Activated naive CD4-positive, alpha-beta T cell treated with anti-CD3 and anti-CD28 coated beads, Interleukin-2, amount 10 ng/mL, durations not matched to agents 7 days and 5 days (primary cell): Measurements from ENCODE around the gene ROR1.

Experiments used
- CTCF ChIA-PET: fragments of 350-600 bp; sonication (Branson Sonifier 250); formaldehyde crosslinking; loops from one replicate; lab custom pipeline; 2021; ENCODE audit warnings: antibody characterized with exemption; lab: Charles Lee
- DNase-seq: peaks from one replicate; pipeline ENCODE4 v3.0.0-alpha.2; 2020
- H3K27ac Mint-ChIP-seq: one replicate; pipeline ENCODE4 v1.8.0; 2021; ENCODE audit warnings: mild to moderate bottlenecking, moderate library complexity, mixed read lengths
- H3K27me3 Mint-ChIP-seq: one replicate; pipeline ENCODE4 v1.8.0; 2021; ENCODE audit warnings: mild to moderate bottlenecking, mixed read lengths
- H3K36me3 Mint-ChIP-seq: one replicate; pipeline ENCODE4 v1.8.0; 2021; ENCODE audit warnings: mixed read lengths
- H3K4me1 Mint-ChIP-seq: one replicate; pipeline ENCODE4 v1.8.0; 2021; ENCODE audit warnings: mixed read lengths
- H3K4me3 Mint-ChIP-seq: one replicate; pipeline ENCODE4 v1.8.0; 2021; ENCODE audit warnings: mild to moderate bottlenecking, moderate library complexity, mixed read lengths
- H3K9me3 Mint-ChIP-seq: one replicate; pipeline ENCODE4 v1.8.0; 2021; ENCODE audit warnings: mixed read lengths

The ROR1 gene

DNA sequence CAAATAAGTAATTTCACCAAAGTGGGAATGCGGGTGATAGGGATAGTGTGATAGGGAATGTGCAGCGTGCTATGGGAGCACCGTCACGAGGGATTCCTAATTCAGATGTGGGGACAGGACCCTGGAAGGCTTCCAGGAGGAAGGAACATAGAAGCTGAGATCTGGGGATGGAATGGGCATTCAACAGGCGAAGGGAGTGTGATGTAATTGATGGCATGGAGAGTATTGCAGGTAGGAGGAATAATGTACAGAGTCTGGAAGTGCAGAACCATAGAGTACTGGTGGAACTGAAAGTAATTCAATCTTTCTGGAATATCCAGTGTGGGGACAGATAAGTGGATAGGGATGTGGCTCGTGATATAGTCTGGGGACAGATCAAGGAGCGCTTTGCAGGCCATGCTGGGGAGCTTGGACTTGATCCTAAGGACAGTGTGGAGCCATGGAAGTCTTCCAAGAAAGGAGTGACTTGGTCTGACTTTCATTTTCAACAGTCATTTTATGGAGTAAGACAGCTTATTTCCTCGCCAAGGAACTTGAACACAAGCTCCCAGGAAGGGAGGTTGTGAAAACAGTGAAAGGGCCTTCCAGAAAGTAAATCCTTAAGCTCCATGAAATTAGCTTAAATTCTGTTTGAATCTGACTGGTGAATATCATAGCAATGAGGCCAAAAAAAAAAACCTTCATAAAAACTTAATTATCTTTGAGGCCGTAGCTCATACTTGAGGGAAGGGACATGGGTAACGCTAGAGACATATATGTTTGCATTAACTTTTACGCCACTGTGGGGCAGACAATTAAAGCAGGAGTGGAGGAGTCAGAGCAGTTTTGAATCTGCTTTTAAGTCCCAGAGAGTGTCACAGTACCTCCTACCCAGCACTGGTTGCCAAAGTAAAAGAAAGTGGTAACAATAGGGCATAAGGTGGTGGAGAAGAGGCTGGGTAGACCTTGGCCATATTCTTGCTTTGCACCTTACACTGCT, 55.8 kb downstream of the ROR1 start:
- Mint-ChIP-seq H3K4me1 (no peaks in the 10 kb centered on the region), H3K9me3 (no peaks in the 10 kb centered on the region), H3K4me3 (no peak overlapping the region), H3K36me3 (no peaks in the 10 kb centered on the region), H3K27me3 (peaks cover 6% of the 10 kb centered on the region), H3K27ac (no peak overlapping the region)
- CTCF ChIA-PET, result no interaction called here
- no peak for DNase-seq

DNA sequence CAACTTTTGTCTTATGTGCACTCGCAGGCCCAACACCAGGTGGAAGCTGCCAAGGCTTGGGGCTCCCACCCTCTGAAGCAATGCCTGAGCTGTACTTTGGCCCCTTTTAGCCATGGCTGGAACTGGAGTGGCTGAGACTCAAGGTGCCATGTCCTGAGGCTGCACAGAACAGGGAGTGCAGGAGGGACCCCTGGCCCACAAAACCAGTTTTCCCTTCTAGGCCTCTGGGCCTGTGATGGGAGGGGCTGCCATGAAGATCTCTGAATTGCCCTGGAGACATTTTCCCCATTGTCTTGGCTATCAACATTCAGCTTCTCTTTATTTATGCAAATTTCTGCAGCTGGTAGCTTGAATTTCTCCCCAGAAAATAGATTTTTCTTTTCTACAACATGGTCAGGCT, 57.6 kb downstream of the ROR1 start:
- H3K4me3 Mint-ChIP-seq, result no peak overlapping the region
- peaks cover 6% of the 10 kb centered on the region for H3K27me3 Mint-ChIP-seq
- H3K27ac Mint-ChIP-seq, result no peak overlapping the region
- no peaks in the 10 kb centered on the region for H3K4me1 Mint-ChIP-seq
- H3K9me3 Mint-ChIP-seq, result no peaks in the 10 kb centered on the region
- no peak for DNase-seq
- CTCF ChIA-PET, result no interaction called here
- H3K36me3 Mint-ChIP-seq, result no peaks in the 10 kb centered on the region

DNA sequence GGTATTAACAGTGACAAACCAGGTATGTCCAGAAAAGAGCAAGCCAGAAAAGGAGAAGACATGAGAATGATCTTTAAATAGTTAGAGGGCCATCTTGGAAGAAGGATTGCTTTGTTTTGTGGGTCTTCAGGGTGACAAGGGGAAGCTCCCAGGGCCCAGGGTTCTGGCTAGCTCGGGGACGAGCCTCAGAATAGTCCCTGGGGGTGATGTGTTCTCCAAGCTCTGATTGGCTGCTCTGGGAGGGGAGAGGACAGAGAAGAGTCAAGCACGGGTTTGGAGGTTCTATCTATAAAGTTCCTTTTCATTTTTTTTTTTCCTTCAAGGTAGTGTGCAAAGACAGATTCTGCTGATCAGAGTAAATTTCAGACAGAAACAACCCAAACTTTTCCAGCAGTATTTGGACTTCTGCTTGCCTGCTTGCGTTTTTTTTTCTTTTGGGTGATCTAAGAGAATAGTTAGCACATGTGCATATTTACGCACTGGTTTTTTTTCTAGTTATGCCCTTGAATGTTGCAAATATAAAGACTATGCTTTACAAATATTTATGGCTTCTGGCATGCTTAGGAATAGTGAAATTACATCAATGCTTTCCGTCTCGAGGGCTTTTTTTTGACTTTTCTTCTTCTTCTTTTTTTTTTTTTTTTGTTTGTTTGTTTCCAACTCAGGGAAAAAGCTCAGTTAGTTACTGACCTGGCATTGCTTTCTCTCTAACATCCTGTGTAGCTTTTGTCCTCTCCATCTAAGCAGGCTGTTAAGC, 59.7 kb downstream of the ROR1 start:
- no peak overlapping the region for H3K27ac Mint-ChIP-seq
- peaks cover 6% of the 10 kb centered on the region for H3K27me3 Mint-ChIP-seq
- H3K9me3 Mint-ChIP-seq, result no peaks in the 10 kb centered on the region
- CTCF ChIA-PET, result no interaction called here
- no peaks in the 10 kb centered on the region for H3K36me3 Mint-ChIP-seq
- no peaks in the 10 kb centered on the region for H3K4me1 Mint-ChIP-seq
- no peak for DNase-seq
- H3K4me3 Mint-ChIP-seq, result no peak overlapping the region

DNA sequence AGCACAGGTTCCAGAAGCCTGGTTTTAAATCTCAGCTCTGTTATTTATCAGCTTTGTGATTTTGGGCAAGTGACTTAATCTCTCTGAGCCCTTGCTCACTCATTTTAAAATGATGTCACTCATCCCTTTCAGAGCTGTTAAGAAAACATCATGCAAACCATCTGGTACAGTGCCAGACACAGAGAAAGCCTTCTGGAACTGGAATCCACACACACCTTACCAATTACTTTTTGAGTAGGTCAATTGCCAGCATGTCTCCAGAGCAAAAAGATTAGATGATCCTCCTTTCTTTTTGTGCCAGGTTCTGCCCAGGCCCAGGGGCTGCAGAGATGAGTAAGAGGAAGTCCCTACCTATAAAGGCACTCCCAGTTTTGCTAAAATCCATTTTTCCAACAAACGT, 61.3 kb downstream of the ROR1 start:
- H3K27me3 Mint-ChIP-seq, result peaks cover 6% of the 10 kb centered on the region
- no peaks in the 10 kb centered on the region for H3K9me3 Mint-ChIP-seq
- no peak overlapping the region for H3K4me3 Mint-ChIP-seq
- no peaks in the 10 kb centered on the region for H3K36me3 Mint-ChIP-seq
- DNase-seq, result no peak
- no peak overlapping the region for H3K27ac Mint-ChIP-seq
- CTCF ChIA-PET, result no interaction called here
- no peaks in the 10 kb centered on the region for H3K4me1 Mint-ChIP-seq

DNA sequence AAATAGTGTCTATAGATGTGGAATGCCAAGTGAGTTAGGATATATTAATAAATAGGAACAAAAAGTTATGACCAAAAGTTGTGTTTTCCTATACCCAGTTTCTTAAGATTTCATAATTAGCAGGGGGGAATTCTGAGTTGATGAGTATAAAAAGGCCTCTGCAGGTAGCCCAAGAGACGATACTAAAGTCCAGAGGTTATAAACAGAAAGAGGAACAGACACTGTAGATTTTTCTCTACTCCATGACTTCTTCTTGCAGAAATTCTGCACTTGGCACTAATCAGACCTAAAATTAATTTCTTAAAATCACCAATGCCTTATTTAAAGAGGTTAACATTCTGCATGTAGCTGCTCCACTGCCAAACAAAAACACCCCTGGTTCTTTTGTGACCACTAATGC, 62.6 kb downstream of the ROR1 start:
- peaks cover 6% of the 10 kb centered on the region for H3K27me3 Mint-ChIP-seq
- H3K27ac Mint-ChIP-seq, result no peak overlapping the region
- no peaks in the 10 kb centered on the region for H3K9me3 Mint-ChIP-seq
- DNase-seq, result no peak
- H3K4me3 Mint-ChIP-seq, result no peak overlapping the region
- no peaks in the 10 kb centered on the region for H3K4me1 Mint-ChIP-seq
- CTCF ChIA-PET, result no interaction called here
- H3K36me3 Mint-ChIP-seq, result no peaks in the 10 kb centered on the region

DNA sequence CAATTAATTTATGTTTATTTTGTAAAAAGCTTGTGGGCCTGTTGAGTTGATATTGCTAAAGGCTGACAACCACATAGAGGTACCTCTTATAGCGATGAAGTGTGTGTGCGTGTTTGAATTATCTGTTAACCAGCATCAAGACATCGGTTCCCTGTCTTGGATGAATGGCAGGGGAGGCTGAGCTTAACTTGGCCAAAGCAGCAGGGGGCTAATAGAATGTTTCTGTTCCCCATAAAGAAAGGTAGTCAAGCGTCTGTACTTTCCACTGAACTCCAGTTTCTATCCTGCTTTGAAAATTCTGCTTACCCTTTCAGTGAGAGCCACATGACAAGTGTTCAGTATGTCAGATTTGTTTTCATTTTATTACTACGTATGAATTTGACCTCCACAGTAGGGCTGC, 63.0 kb downstream of the ROR1 start:
- H3K9me3 Mint-ChIP-seq, result no peaks in the 10 kb centered on the region
- no peaks in the 10 kb centered on the region for H3K4me1 Mint-ChIP-seq
- no peak overlapping the region for H3K4me3 Mint-ChIP-seq
- CTCF ChIA-PET, result no interaction called here
- H3K27me3 Mint-ChIP-seq, result peaks cover 6% of the 10 kb centered on the region
- no peaks in the 10 kb centered on the region for H3K36me3 Mint-ChIP-seq
- H3K27ac Mint-ChIP-seq, result no peak overlapping the region
- no peak for DNase-seq

DNA sequence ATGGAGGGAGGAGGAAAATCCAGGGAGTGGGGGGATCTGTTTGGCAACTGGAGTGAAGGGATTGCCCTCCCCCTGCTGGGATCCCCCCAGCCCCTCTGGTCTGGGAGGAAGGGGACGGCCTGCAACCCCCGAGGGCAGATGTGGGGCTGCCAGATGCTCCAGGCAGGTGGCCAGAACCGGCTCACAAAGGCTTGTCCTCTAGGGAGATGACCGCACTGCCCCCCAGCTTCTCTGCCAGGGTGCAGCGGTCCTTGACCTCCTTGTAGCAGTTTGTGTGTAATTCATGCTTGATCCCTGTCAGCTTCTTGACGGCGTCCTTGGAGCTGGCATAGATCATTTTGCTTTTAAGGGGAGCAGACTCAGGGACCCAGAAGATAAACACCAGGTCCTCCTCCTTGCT, 69.2 kb downstream of the ROR1 start:
- H3K4me1 Mint-ChIP-seq, result no peaks in the 10 kb centered on the region

DNA sequence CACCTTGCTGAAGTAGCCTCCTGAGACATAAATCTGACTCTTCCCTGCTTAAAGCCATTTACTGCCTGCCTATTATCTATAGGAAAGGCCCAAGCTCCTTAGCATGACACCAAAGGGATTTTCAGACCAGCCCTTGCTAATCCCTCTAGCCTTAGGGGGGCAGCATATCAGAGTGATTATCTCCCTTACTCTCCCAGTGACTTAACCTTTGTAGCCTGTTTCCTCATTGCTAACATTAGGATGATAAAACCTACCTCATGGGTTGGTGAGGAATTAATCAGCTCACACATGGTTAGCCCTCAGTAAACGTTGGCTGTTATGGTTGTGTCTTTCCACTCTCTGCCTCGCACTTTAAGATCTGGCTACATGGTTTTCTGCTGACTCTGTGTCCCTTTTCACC, 70.1 kb downstream of the ROR1 start:
- Mint-ChIP-seq H3K4me3 (no peak overlapping the region), H3K27ac (no peak overlapping the region), H3K36me3 (no peaks in the 10 kb centered on the region), H3K4me1 (no peaks in the 10 kb centered on the region), H3K9me3 (no peaks in the 10 kb centered on the region), H3K27me3 (peaks cover 3% of the 10 kb centered on the region)
- CTCF ChIA-PET, result no interaction called here
- DNase-seq, result no peak

More for the DNA sequence above, 69.2 kb downstream of the ROR1 start:
- H3K27ac Mint-ChIP-seq, result no peak overlapping the region
- peaks cover 3% of the 10 kb centered on the region for H3K27me3 Mint-ChIP-seq
- no peak for DNase-seq
- no peak overlapping the region for H3K4me3 Mint-ChIP-seq
- no peaks in the 10 kb centered on the region for H3K36me3 Mint-ChIP-seq
- no peaks in the 10 kb centered on the region for H3K9me3 Mint-ChIP-seq
- CTCF ChIA-PET, result no interaction called here

DNA sequence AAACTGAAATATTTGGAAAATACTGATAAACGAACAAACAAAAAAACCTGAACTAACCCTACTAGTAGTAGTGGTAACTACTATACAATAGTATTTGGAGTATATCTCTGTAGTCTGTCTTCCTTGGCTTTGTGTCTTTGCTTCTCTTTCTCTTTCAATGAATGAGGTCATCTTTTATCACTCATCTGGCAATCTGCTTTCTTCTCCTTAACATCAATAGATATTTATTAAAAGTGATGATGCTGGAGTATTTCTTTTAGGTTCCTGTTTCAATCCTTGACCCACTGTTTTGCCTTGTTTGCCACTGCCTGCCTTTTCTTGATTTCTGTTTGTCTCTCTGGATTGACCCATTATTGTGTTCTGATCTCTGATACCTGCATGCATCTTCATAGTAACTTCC, 71.5 kb downstream of the ROR1 start:
- no peak for DNase-seq
- H3K36me3 Mint-ChIP-seq, result no peaks in the 10 kb centered on the region
- CTCF ChIA-PET, result no interaction called here
- no peaks in the 10 kb centered on the region for H3K9me3 Mint-ChIP-seq
- H3K27me3 Mint-ChIP-seq, result peaks cover 3% of the 10 kb centered on the region
- H3K4me3 Mint-ChIP-seq, result no peak overlapping the region
- H3K4me1 Mint-ChIP-seq, result no peaks in the 10 kb centered on the region
- H3K27ac Mint-ChIP-seq, result no peak overlapping the region

DNA sequence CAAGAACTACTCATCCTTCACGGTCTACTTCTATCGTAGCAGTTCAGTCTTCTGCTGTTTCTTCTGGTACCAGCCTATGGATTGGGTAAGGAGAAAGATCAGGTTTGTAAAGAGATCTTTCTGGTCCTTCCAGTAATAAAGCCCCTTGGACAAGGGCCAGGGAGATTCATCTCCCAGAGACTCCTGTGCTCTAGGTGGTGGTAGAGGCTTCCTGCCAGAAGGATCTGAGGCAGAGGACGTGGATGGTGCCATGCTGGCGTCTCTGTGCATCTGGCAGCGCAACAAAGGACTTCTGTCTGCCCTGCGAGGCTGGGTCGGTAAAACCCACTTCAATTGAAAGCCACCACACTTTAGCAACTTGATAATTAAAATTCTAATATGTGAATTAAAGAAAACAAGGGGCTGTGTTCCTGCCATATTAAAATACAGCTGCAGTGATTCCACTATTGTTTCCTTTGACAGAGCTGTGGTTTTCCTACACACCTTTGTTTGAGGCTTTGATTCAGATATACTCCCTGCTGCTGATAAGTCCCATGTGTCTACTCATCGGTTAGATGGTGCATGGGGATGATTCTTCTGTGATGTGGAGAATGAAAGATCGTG, 73.6 kb downstream of the ROR1 start:
- DNase-seq, result no peak
- H3K4me3 Mint-ChIP-seq, result no peak overlapping the region
- no peaks in the 10 kb centered on the region for H3K36me3 Mint-ChIP-seq
- H3K4me1 Mint-ChIP-seq, result no peaks in the 10 kb centered on the region
- H3K27me3 Mint-ChIP-seq, result peaks cover 7% of the 10 kb centered on the region
- H3K27ac Mint-ChIP-seq, result no peak overlapping the region
- CTCF ChIA-PET, result no interaction called here
- no peaks in the 10 kb centered on the region for H3K9me3 Mint-ChIP-seq

DNA sequence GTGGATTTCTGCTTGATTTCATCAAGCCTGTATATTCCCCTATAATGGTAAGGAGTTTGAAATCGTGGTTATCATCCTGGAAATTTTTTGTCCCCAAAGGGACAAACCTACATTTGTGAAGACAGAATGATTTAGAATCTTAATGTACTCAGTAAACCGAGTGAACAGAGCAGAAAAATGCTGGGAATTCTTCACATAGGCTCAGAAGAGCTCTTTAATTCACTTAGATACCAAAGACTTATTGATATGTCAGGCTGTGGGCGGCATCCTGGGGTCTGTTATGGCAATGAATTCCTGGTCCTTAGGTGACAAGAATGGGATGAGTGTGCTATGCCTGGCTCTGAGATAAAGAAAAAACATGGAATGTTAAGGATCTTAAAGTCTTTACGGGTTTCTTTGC, 74.9 kb downstream of the ROR1 start:
- Mint-ChIP-seq H3K4me1 (no peaks in the 10 kb centered on the region), H3K27me3 (peaks cover 7% of the 10 kb centered on the region), H3K36me3 (no peaks in the 10 kb centered on the region), H3K4me3 (no peak overlapping the region), H3K27ac (no peak overlapping the region), H3K9me3 (no peaks in the 10 kb centered on the region)
- DNase-seq, result no peak
- CTCF ChIA-PET, result no interaction called here

DNA sequence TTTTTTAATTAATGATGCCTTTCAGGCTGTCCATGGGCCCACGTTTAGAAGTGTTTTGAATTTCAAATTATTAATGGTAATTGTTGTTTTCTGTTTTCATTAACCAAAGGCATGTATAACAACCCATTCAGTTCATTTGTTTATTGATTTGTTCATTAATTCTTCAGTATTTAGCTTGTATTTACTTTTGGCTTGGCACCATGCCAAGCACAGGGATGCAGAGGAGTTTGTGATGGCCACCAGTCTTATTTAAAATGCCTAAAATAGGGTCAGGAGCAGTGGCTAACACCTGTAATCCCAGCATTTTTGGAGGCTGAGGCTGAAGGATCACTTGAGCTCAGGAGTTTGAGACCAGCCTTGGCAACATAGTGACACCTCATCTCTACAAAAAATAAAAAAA, 75.3 kb downstream of the ROR1 start:
- no peaks in the 10 kb centered on the region for H3K36me3 Mint-ChIP-seq
- CTCF ChIA-PET, result no interaction called here
- H3K9me3 Mint-ChIP-seq, result no peaks in the 10 kb centered on the region
- no peaks in the 10 kb centered on the region for H3K4me1 Mint-ChIP-seq
- H3K4me3 Mint-ChIP-seq, result no peak overlapping the region
- DNase-seq, result no peak
- H3K27ac Mint-ChIP-seq, result no peak overlapping the region
- H3K27me3 Mint-ChIP-seq, result peaks cover 7% of the 10 kb centered on the region

DNA sequence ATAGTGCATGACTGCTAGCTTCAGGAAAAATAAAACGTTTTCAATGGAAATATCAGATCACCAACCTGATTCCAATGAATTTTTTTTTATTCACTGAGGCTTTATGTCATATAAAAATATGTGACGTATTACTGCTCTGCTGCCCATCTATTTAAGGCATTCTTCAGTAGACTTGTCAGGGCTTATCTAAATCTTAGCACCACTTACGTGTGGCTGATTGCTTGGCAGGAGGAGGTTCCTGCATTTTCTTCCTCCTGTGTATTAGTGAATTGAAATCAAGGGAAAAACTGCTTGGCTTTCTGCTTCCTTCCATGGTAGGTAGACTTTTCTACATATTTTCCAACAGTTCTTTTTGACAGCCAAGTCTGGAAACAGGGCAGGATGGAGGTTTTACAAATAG, 80.3 kb downstream of the ROR1 start:
- Mint-ChIP-seq H3K36me3 (no peaks in the 10 kb centered on the region), H3K4me1 (no peaks in the 10 kb centered on the region), H3K27ac (no peak overlapping the region), H3K4me3 (no peak overlapping the region), H3K27me3 (peaks cover 4% of the 10 kb centered on the region), H3K9me3 (no peaks in the 10 kb centered on the region)
- no peak for DNase-seq
- CTCF ChIA-PET, result no interaction called here

DNA sequence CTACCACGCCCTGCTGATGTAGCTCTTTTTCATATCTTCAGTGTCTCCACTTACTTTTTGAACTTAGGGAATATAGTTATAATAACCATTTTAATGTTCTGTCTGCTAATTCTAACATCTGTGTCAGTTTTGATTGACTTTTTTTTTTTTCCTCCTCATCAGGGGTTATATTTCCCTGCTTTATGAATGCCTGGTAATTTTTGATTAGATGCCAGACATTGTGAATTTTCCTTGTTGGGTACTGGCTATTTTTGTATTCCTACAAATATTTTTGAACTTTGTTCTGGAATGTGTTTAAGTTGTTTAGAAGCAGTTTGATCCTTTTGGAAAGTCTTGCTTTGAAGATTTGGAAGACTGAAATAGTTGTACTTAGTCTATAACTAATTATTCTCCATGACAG, 82.1 kb downstream of the ROR1 start:
- DNase-seq, result no peak
- H3K4me1 Mint-ChIP-seq, result no peaks in the 10 kb centered on the region
- CTCF ChIA-PET, result no interaction called here
- peaks cover 4% of the 10 kb centered on the region for H3K27me3 Mint-ChIP-seq
- H3K27ac Mint-ChIP-seq, result no peak overlapping the region
- H3K4me3 Mint-ChIP-seq, result no peak overlapping the region
- no peaks in the 10 kb centered on the region for H3K36me3 Mint-ChIP-seq
- no peaks in the 10 kb centered on the region for H3K9me3 Mint-ChIP-seq
